ENCODE data around the gene CCL7. TPM values are rescaled to one million over a fixed set of nuclear protein-coding genes. Genes with fewer than 3 reads are reported as not detected.

CCL7 gene
- total and polyA plus RNA-seq, 8 donors: 0.96 to 3.7 TPM; not detected in 6

DNA sequence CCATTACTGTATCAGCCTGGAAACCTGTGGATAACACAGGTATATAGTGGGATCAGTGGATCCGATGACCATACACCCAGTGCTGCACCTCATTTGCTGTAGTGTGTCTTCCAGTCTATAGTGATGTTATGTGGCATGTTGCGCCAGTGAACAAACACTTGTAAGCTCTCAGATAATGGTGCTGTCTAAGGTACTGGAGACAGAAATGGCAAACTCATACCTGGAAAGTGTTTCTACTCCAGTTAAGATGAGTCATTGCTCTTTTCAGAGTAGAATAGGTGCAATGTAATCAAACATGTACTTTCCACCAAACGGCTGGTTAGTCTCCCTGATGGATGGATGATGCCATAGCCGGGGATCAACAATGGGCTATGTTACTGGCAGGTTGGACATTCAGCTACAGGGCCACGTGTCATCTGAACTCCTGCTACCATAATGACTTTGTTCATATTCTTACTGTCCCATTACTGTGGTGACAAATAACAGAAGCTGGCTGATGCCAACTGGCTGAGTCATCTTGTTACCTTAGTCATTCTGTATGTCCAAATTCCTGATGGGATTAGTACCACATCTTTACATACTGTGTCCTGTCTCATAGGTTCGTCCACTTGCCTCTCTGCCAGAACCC is 21.8 kb downstream of the CCL7 start:
- TF ChIP-seq, protein P1, sequence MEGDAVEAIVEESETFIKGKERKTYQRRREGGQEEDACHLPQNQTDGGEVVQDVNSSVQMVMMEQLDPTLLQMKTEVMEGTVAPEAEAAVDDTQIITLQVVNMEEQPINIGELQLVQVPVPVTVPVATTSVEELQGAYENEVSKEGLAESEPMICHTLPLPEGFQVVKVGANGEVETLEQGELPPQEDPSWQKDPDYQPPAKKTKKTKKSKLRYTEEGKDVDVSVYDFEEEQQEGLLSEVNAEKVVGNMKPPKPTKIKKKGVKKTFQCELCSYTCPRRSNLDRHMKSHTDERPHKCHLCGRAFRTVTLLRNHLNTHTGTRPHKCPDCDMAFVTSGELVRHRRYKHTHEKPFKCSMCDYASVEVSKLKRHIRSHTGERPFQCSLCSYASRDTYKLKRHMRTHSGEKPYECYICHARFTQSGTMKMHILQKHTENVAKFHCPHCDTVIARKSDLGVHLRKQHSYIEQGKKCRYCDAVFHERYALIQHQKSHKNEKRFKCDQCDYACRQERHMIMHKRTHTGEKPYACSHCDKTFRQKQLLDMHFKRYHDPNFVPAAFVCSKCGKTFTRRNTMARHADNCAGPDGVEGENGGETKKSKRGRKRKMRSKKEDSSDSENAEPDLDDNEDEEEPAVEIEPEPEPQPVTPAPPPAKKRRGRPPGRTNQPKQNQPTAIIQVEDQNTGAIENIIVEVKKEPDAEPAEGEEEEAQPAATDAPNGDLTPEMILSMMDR (IDR thresholded peaks at IDR 0.05): no peak
- Histone ChIP-seq H3K27ac (no peak overlapping the region), H3K27me3 (no peaks in the 10 kb centered on the region), H3K36me3 (no peaks in the 10 kb centered on the region), H3K4me3 (no peak overlapping the region), H3K4me1 (no peaks in the 10 kb centered on the region), H3K9me3 (no peaks in the 10 kb centered on the region)
- DNase-seq (no peak), ATAC-seq (peak; percentile 83)
- intact Hi-C loops (cut with DNase I): no loop called here

DNA sequence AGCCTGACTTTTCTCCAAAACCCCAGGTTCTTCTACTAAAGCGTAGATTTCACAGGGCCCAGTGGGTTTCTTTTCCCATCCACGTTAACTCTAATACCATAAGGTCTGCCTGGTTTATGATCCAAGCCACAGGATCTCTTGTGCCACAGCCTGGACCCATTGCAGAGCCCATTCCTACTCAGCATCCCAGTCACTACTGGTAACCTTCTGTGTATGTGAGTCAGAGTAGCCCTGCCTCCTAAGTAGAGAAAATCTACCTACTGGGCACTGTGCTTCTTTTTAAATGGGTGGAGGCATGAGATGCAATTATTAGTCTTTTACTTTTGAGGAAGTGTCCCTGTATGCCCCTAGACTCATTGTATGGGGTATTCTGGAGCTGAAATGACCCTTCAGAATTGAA is 29.0 kb downstream of the CCL7 start:
- Histone ChIP-seq H3K4me3 (no peak overlapping the region), H3K9me3 (no peaks in the 10 kb centered on the region), H3K4me1 (peaks cover 0 to 3% of the 10 kb centered on the region in 2 donors), H3K27me3 (no peaks in the 10 kb centered on the region), H3K36me3 (no peaks in the 10 kb centered on the region), H3K27ac (no peak overlapping the region)
- no peak for DNase-seq
- intact Hi-C loops (cut with DNase I): no loop called here
- ATAC-seq: no peak
- TF ChIP-seq, protein P1 (IDR thresholded peaks at IDR 0.05): no peak

DNA sequence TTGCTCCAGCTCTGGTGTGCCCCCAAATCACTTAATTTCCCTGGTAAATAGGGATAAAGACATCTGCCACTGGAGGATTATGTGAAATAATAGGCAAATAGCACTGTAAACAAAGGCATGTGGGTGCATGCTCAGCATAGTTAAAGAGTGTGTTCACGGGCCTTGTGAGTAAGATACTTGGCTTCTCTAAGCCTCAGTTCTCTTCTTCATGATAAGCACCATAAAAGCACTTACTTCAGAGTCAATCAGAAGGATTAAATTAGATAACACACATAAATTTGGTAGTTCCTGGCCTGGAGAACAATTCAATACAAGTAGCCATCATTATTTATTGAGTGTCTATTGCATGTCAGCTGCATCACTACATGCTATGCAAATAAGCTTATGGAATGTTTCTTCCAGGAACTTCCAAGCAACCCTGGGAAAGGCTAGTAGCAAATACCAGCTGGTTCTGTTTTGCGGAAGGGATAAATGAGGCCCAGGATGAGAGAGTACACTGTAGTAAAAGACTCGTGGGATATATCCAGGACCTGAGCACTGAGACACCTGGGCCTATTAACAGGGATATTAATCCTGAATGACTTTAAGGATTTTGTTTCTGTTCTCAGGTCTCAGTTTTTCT is 30.0 kb downstream of the CCL7 start:
- Histone ChIP-seq H3K27ac (no peak overlapping the region), H3K4me1 (peaks cover 0 to 3% of the 10 kb centered on the region in 2 donors), H3K9me3 (no peaks in the 10 kb centered on the region), H3K36me3 (no peaks in the 10 kb centered on the region), H3K27me3 (no peaks in the 10 kb centered on the region), H3K4me3 (no peak overlapping the region)
- DNase-seq (no peak), ATAC-seq (peak; percentile 48)
- intact Hi-C loops (cut with DNase I): no loop called here
- TF ChIP-seq, protein P1 (IDR thresholded peaks at IDR 0.05): no peak

DNA sequence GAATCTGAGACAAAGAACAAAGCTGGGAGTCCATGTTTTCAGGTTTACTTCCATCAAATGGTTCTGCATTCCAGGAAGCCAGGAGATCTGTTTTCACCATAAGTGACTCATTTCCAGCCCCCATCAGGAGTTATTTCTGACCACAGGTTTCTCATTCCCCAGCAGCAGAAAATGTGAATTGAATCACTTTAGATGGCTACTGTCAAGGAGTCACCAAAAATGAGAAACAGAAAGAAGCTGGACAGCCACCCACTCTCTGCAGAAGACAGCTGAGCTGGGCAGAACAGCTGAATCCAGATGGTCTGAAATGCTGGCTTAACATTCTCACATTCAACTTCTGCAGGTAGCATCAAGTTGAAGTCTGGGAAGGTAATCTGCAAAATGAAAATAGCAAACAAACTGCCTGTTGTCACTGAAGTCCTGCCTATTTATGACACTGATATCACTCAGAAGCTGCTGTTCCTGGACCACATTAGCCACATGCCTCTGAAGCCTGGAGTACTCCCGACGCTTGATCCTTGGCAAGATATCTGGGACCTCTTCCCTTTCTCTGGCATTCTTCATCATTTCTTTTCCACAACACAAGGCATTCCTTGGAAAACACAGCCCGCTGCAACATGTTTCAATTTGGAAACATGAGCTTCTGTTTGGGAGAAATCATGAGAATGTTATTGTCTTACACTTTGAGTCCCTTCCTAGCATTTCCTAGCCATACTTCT is 30.8 kb downstream of the CCL7 start:
- TF ChIP-seq, protein P1 (IDR thresholded peaks at IDR 0.05): no peak
- Histone ChIP-seq H3K4me1 (peaks cover 0 to 3% of the 10 kb centered on the region in 2 donors), H3K4me3 (no peak overlapping the region), H3K27me3 (no peaks in the 10 kb centered on the region), H3K27ac (no peak overlapping the region), H3K9me3 (no peaks in the 10 kb centered on the region), H3K36me3 (no peaks in the 10 kb centered on the region)
- intact Hi-C loops (cut with DNase I): no loop called here
- DNase-seq: no peak
- no peak for ATAC-seq

DNA sequence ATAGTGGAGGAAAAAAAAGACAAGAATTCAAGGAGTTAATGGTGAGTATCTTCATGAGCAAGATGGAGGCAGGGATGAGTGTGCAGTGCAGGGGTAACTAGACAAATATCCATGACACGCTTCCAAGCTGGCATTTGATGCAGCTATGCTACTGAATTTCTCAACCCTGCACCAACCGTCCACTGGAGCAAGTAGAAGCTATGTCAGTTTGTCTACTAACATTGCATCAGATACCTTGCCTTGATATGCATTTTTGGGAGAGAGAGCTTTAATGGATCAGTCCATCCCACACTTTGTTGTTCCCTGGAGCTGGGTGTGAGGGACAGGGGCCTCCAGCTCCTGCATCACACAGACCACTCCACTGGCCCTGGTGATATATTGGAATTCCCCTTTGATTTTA is 32.0 kb downstream of the CCL7 start:
- intact Hi-C loops (cut with DNase I): no loop called here
- Histone ChIP-seq H3K9me3 (no peaks in the 10 kb centered on the region), H3K36me3 (no peaks in the 10 kb centered on the region), H3K27ac (no peak overlapping the region), H3K4me3 (no peak overlapping the region), H3K4me1 (peaks cover 3 to 11% of the 10 kb centered on the region in 2 donors), H3K27me3 (no peaks in the 10 kb centered on the region)
- no peak for ATAC-seq
- DNase-seq: no peak
- TF ChIP-seq, protein P1 (IDR thresholded peaks at IDR 0.05): no peak
